GM23338 (cell line): ENCODE results near the gene STK39. TPM values are rescaled to one million over a fixed set of nuclear protein-coding genes. Genes with fewer than 3 reads are reported as not detected.

ENCODE experiments used
- ATAC-seq: fragments of 200-7000 bp; cut with Tn5 transposase; 3 replicates; pipeline ENCODE4 v1.9.1; 2020
- DNase-seq: peaks from one replicate; pipeline ENCODE4 v3.0.0-alpha.2; 2015; ENCODE audit warnings: low spot score
- H2AFZ ChIP-seq: fragments of 200-600 bp; sonication (generic); 2 replicates; pipeline ENCODE4 v1.8.0; 2016; ENCODE audit warnings: antibody characterized with exemption, mild to moderate bottlenecking, moderate library complexity
- H3F3A ChIP-seq: fragments of 200-600 bp; sonication (generic); replicated peaks from 2 replicates; pipeline ENCODE4 v1.8.0; 2017; ENCODE audit warnings: antibody characterized with exemption, mixed run types, low read depth
- H3K27ac ChIP-seq: fragments of 200-600 bp; sonication (generic); 2 replicates; pipeline ENCODE4 v1.6.1; 2016; ENCODE audit warnings: low read depth
- H3K27me3 ChIP-seq: fragments of 200-600 bp; sonication (generic); 2 replicates; pipeline ENCODE4 v1.8.0; 2016; ENCODE audit warnings: mild to moderate bottlenecking, mixed run types, moderate library complexity; ENCODE audit not compliant: insufficient read depth
- H3K36me3 ChIP-seq: fragments of 200-600 bp; sonication (generic); 2 replicates; pipeline ENCODE4 v1.8.0; 2016; ENCODE audit warnings: mild to moderate bottlenecking; ENCODE audit not compliant: insufficient read depth
- H3K4me1 ChIP-seq: fragments of 200-600 bp; sonication (generic); 2 replicates; pipeline ENCODE4 v1.8.0; 2016; ENCODE audit warnings: mild to moderate bottlenecking, moderate library complexity; ENCODE audit not compliant: insufficient read depth
- H3K4me2 ChIP-seq: fragments of 200-600 bp; sonication (generic); 2 replicates; pipeline ENCODE4 v1.7.1; 2017; ENCODE audit warnings: mixed run types
- H3K4me3 ChIP-seq: fragments of 200-600 bp; sonication (generic); 2 replicates; pipeline ENCODE4 v1.6.1; 2016; ENCODE audit warnings: mixed run types
- H3K79me2 ChIP-seq: fragments of 200-600 bp; sonication (generic); replicated peaks from 2 replicates; pipeline ENCODE4 v1.8.0; 2017; ENCODE audit warnings: mild to moderate bottlenecking; ENCODE audit not compliant: insufficient read depth
- H3K9me2 ChIP-seq: fragments of 200-600 bp; sonication (generic); 2 replicates; pipeline ENCODE4 v1.8.0; 2017; ENCODE audit not compliant: insufficient read depth
- H4K20me1 ChIP-seq: fragments of 200-600 bp; sonication (generic); replicated peaks from 2 replicates; pipeline ENCODE4 v1.8.0; 2017; ENCODE audit warnings: mild to moderate bottlenecking; ENCODE audit not compliant: insufficient read depth
- H3K27ac Mint-ChIP-seq: 2 replicates; pipeline ENCODE4 v1.8.0; 2020; ENCODE audit warnings: inconsistent platforms, mild to moderate bottlenecking, moderate library complexity, mixed read lengths
- H3K27me3 Mint-ChIP-seq: 3 replicates; pipeline ENCODE4 v1.8.0; 2022; ENCODE audit warnings: low read depth, mild to moderate bottlenecking, moderate library complexity, mixed read lengths, inconsistent platforms; ENCODE audit not compliant: insufficient read depth, poor library complexity
- H3K36me3 Mint-ChIP-seq: 3 replicates; pipeline ENCODE4 v1.8.0; 2021; ENCODE audit warnings: low read depth, mild to moderate bottlenecking, inconsistent platforms, moderate library complexity, mixed read lengths
- H3K4me1 Mint-ChIP-seq: 3 replicates; pipeline ENCODE4 v1.8.0; 2020; ENCODE audit warnings: mild to moderate bottlenecking, inconsistent platforms, mixed read lengths
- H3K4me3 Mint-ChIP-seq: 3 replicates; pipeline ENCODE4 v1.8.0; 2021; ENCODE audit warnings: moderate library complexity, mild to moderate bottlenecking, inconsistent platforms, mixed read lengths
- H3K9me3 Mint-ChIP-seq: 3 replicates; pipeline ENCODE4 v1.8.0; 2020; ENCODE audit warnings: moderate library complexity, mild to moderate bottlenecking, inconsistent platforms, mixed read lengths
- JUNB ChIP-seq: IDR thresholded peaks from one replicate; pipeline ENCODE4 v1.6.1; 2016; ENCODE audit warnings: antibody characterized with exemption; ENCODE audit not compliant: unreplicated experiment
- REST ChIP-seq: IDR thresholded peaks from one replicate; pipeline ENCODE4 v1.6.1; 2018; ENCODE audit warnings: antibody characterized with exemption; ENCODE audit not compliant: unreplicated experiment
- ZNF462 ChIP-seq: fragments of 250-450 bp; sonication (Bioruptor Pico); IDR thresholded peaks from 2 replicates; pipeline ENCODE4 v1.5.0; 2020; ENCODE audit warnings: mild to moderate bottlenecking, moderate library complexity
- polyA plus RNA-seq: library from polyadenylated mRNA; unstranded; fragments of >200 nt; fragmentation: Nextera tagmentation; extraction: Ambion mirVana; gene quantifications from 2 replicates; pipeline ENCODE4 v1.2.1, GENCODE V29; 2016
- total RNA-seq: library from RNA; depleted of rRNA; stranded (reverse); fragments of >200 nt; shearing (Covaris generic); gene quantifications from 2 replicates; pipeline ENCODE4 v1.2.3, GENCODE V29; 2014

The STK39 gene
- total and polyA plus RNA-seq, 2 experiments from 2014 or later: 9.5 to 16.9 TPM

GRCh38 chr2:168207851-168208250 lies 39.5 kb downstream of the STK39 start (continued):
- no peak for TF ChIP-seq ZNF462 (CRISPR knock-in tag)

- Mint-ChIP-seq H3K27me3 (peaks cover 3% of the 10 kb centered on the region), H3K9me3 (no peaks in the 10 kb centered on the region), H3K36me3 (no peaks in the 10 kb centered on the region), H3K4me1 (peaks cover 33% of the 10 kb centered on the region), H3K4me3 (peak overlapping the region; percentile 13; the same call in 2 of the 3 replicates), H3K27ac (peak overlapping the region; percentile 68)
- Histone ChIP-seq H4K20me1 (no peaks in the 10 kb centered on the region; the same call in 1 of the 2 replicates), H3K4me1 (peaks cover 12% of the 10 kb centered on the region), H3F3A (no peaks in the 10 kb centered on the region), H3K36me3 (no peaks in the 10 kb centered on the region; the same call in 1 of the 2 replicates), H3K27ac (peak overlapping the region; percentile 67), H3K27me3 (no peaks in the 10 kb centered on the region), H3K4me2 (peak overlapping the region; percentile 59), H3K79me2 (no peaks in the 10 kb centered on the region; the same call in 1 of the 2 replicates), H3K4me3 (peak overlapping the region; percentile 10; the same call in 1 of the 2 replicates), H2AFZ (no peak overlapping the region), H3K9me2 (no peaks in the 10 kb centered on the region)
- ATAC-seq: peak; percentile 95
- DNase-seq: peak; percentile 89
- TF ChIP-seq ZNF462 (CRISPR knock-in tag): peak; percentile 83
- no peak for TF ChIP-seq JUNB
- no peak for TF ChIP-seq REST
Observed at GRCh38 chr2:168203762-168204693, 43.4 kb downstream of the STK39 start.
